OCI-LY1 (cell line): ENCODE results near the gene MED22.

Source experiments
- H2AFZ ChIP-seq: fragments of 200-600 bp; sonication (generic), shearing (Covaris generic); 2 replicates; pipeline ENCODE4 v1.6.0; 2014; ENCODE audit warnings: antibody characterized with exemption, mild to moderate bottlenecking, low read length
- H3F3A ChIP-seq: fragments of 200-600 bp; sonication (generic), shearing (Covaris generic); 2 replicates; pipeline ENCODE4 v1.6.0; 2014; ENCODE audit warnings: mild to moderate bottlenecking, antibody characterized with exemption, low read length, moderate library complexity; ENCODE audit not compliant: insufficient read depth
- H3K27ac ChIP-seq: fragments of 200-600 bp; sonication (generic); 2 replicates; pipeline ENCODE4 v1.5.1; 2014; ENCODE audit warnings: low read length, mixed run types, mild to moderate bottlenecking, low read depth; ENCODE audit not compliant: poor library complexity, severe bottlenecking
- H3K27me3 ChIP-seq: fragments of 200-600 bp; sonication (generic); 2 replicates; pipeline ENCODE4 v1.6.0; 2014; ENCODE audit warnings: antibody characterized with exemption, mild to moderate bottlenecking, low read length, moderate library complexity; ENCODE audit not compliant: insufficient read depth
- H3K36me3 ChIP-seq: fragments of 200-600 bp; sonication (generic); 2 replicates; pipeline ENCODE4 v1.6.1; 2014; ENCODE audit warnings: mild to moderate bottlenecking, antibody characterized with exemption, low read length, moderate library complexity, mixed read lengths; ENCODE audit not compliant: insufficient read depth
- H3K4me1 ChIP-seq: fragments of 200-600 bp; sonication (generic); 2 replicates; pipeline ENCODE4 v1.5.1; 2014; ENCODE audit warnings: mild to moderate bottlenecking, low read length, moderate library complexity; ENCODE audit not compliant: insufficient read depth, severe bottlenecking
- H3K4me2 ChIP-seq: fragments of 200-600 bp; sonication (generic), shearing (Covaris generic); 2 replicates; pipeline ENCODE4 v1.6.1; 2014; ENCODE audit warnings: low read length
- H3K4me3 ChIP-seq: fragments of 200-600 bp; sonication (generic); 2 replicates; pipeline ENCODE4 v1.5.1; 2014; ENCODE audit warnings: low read length, low read depth, mild to moderate bottlenecking, mixed read lengths; ENCODE audit not compliant: poor library complexity, severe bottlenecking
- H3K79me2 ChIP-seq: fragments of 200-600 bp; shearing (Covaris generic); 2 replicates; pipeline ENCODE4 v1.6.1; 2016; ENCODE audit warnings: mixed run types, low read length, mixed read lengths; ENCODE audit not compliant: insufficient read depth
- H3K9ac ChIP-seq: fragments of 200-600 bp; sonication (generic), shearing (Covaris generic); 2 replicates; pipeline ENCODE4 v1.6.1; 2014; ENCODE audit warnings: mild to moderate bottlenecking, low read length, mixed read lengths
- H3K9me2 ChIP-seq: fragments of 200-600 bp; sonication (generic), shearing (Covaris generic); 2 replicates; pipeline ENCODE4 v1.6.1; 2014; ENCODE audit warnings: low read depth, mild to moderate bottlenecking, low read length, mixed read lengths
- H3K9me3 ChIP-seq: fragments of 200-600 bp; shearing (Covaris generic); 2 replicates; pipeline ENCODE4 v1.6.1; 2014; ENCODE audit warnings: low read length, mixed read lengths
- H4K20me1 ChIP-seq: fragments of 200-600 bp; sonication (generic), shearing (Covaris generic); 2 replicates; pipeline ENCODE4 v1.6.0; 2016; ENCODE audit warnings: mild to moderate bottlenecking, low read length; ENCODE audit not compliant: insufficient read depth
- CTCF ChIP-seq: fragments of 200-600 bp; sonication (generic), shearing (Covaris generic); IDR thresholded peaks from 2 replicates; pipeline ENCODE4 v1.5.1; 2017; ENCODE audit warnings: mild to moderate bottlenecking, antibody characterized with exemption, low read length, moderate library complexity, mixed read lengths
- EZH2 ChIP-seq: fragments of 200-600 bp; sonication (generic), shearing (Covaris generic); IDR thresholded peaks from 2 replicates; pipeline ENCODE4 v1.8.0; 2017; ENCODE audit warnings: borderline replicate concordance, mixed run types, mild to moderate bottlenecking, antibody characterized with exemption, low read length, moderate library complexity, mixed read lengths

The MED22 gene

GRCh38 chr9:133344979-133345378, 3.0 kb downstream of the MED22 start:
- TF ChIP-seq CTCF (no peak), EZH2 (no peak)
- Histone ChIP-seq H3K27me3 (no peaks in the 10 kb centered on the region), H2AFZ (no peak overlapping the region), H3F3A (0 out of 2 replicates have a peak, but pooled peaks cover 2% of the 10 kb centered on the region), H4K20me1 (no peaks in the 10 kb centered on the region), H3K79me2 (peaks cover 13% of the 10 kb centered on the region), H3K9me3 (no peaks in the 10 kb centered on the region), H3K36me3 (peaks cover 76% of the 10 kb centered on the region), H3K4me1 (peaks cover 35% of the 10 kb centered on the region), H3K4me3 (no peak overlapping the region), H3K27ac (no peak overlapping the region), H3K9me2 (no peaks in the 10 kb centered on the region), H3K9ac (no peak overlapping the region), H3K4me2 (no peak overlapping the region)

DNA sequence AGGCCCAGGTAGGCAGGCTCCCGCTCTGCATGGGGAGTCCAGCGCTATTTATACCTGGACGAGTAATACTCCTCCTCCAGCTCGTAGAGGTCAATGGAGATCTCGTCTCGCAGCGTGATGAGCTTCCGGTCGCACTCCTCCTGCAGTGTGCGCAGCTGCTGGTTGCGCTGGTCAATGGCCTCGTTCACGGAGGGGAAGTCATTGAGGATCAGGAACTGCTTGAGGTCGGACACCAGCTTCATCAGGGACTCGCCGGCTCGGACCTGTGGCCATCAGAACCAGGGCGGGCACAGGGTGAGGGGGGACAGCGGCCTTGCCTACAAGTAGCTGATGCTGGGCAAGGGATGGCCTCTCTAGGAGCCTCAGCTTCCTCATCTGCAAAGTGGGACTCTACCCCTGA, 3.9 kb downstream of the MED22 start:
- H4K20me1 ChIP-seq: no peaks in the 10 kb centered on the region

GRCh38 chr9:133342570-133342969, 5.4 kb downstream of the MED22 start:
- no peak overlapping the region for H2AFZ ChIP-seq
- no peaks in the 10 kb centered on the region for H3K9me2 ChIP-seq
- no peak overlapping the region for H3K4me3 ChIP-seq
- H3K27me3 ChIP-seq: no peaks in the 10 kb centered on the region
- TF ChIP-seq CTCF (peak; percentile 26), EZH2 (no peak)
- no peak overlapping the region for H3K27ac ChIP-seq
- H3K9me3 ChIP-seq: no peaks in the 10 kb centered on the region
- no peak overlapping the region for H3K4me2 ChIP-seq
- H3F3A ChIP-seq: no peaks in the 10 kb centered on the region
- H3K4me1 ChIP-seq: peaks cover 24% of the 10 kb centered on the region
- peaks cover 75% of the 10 kb centered on the region for H3K36me3 ChIP-seq
- H3K79me2 ChIP-seq: no peaks in the 10 kb centered on the region
- H3K9ac ChIP-seq: no peak overlapping the region
- H4K20me1 ChIP-seq: no peaks in the 10 kb centered on the region

More for the DNA sequence above, 3.9 kb downstream of the MED22 start:
- TF ChIP-seq EZH2 (no peak), CTCF (no peak)
- Histone ChIP-seq H2AFZ (no peak overlapping the region), H3F3A (no peaks in the 10 kb centered on the region), H3K9me2 (no peaks in the 10 kb centered on the region), H3K27me3 (no peaks in the 10 kb centered on the region), H3K4me1 (peaks cover 26% of the 10 kb centered on the region), H3K79me2 (peaks cover 10% of the 10 kb centered on the region), H3K9me3 (no peaks in the 10 kb centered on the region), H3K9ac (no peak overlapping the region), H3K4me2 (no peak overlapping the region), H3K4me3 (no peak overlapping the region), H3K27ac (no peak overlapping the region), H3K36me3 (peaks cover 76% of the 10 kb centered on the region)
